Panc1 (cell line): ENCODE measurements around the gene ALPK3. TPM values are rescaled to one million over a fixed set of nuclear protein-coding genes. Genes with fewer than 3 reads are reported as not detected.

Experiments used
- ATAC-seq: fragments of 200-7000 bp; cut with Tn5 transposase; 2 replicates; pipeline ENCODE4 v1.9.1; 2020; ENCODE audit warnings: mild to moderate bottlenecking, moderate library complexity
- Bru-seq: library from RNA; stranded (reverse); fragments of 400-500 nt; gene quantifications from one replicate; lab custom pipeline; 2021; lab: Mats Ljungman, UMichigan
- BruChase-seq, 2 experiments: library from RNA; stranded (reverse); fragments of 400-500 nt; gene quantifications; one replicate each; lab custom pipeline; 2021; lab: Mats Ljungman, UMichigan
- BruUV-seq: library from RNA; stranded (reverse); fragments of 400-500 nt; replicated peaks from 2 replicates; lab custom pipeline; 2021; lab: Mats Ljungman, UMichigan
- CTCF ChIA-PET: fragments of 300-600 bp; sonication (Branson Sonifier 250); formaldehyde crosslinking; loops from one replicate; lab custom pipeline; 2022; ENCODE audit warnings: antibody characterized with exemption; lab: Charles Lee
- POLR2A ChIA-PET: fragments of 300-600 bp; sonication (Branson Sonifier 250); formaldehyde crosslinking; loops from one replicate; lab custom pipeline; 2022; ENCODE audit warnings: antibody characterized with exemption; lab: Charles Lee
- DNase-seq: peaks from one replicate; pipeline ENCODE4 v3.0.0-alpha.2; 2010; ENCODE audit warnings: low read depth, low spot score
- H3K27ac ChIP-seq: 2 replicates; pipeline ENCODE4 v1.5.1; 2011; ENCODE audit warnings: mild to moderate bottlenecking, low read length, inconsistent platforms
- H3K27me3 ChIP-seq: fragments of 200-500 bp; sonication (Bioruptor generic); 2 replicates; pipeline ENCODE4 v1.6.0; 2014; ENCODE audit warnings: low read length, inconsistent platforms; ENCODE audit not compliant: control insufficient read depth, insufficient read depth
- H3K36me3 ChIP-seq: fragments of 200-500 bp; sonication (Bioruptor generic); 2 replicates; pipeline ENCODE4 v1.5.1; 2014; ENCODE audit warnings: inconsistent platforms, mild to moderate bottlenecking, low read length, moderate library complexity; ENCODE audit not compliant: control insufficient read depth, insufficient read depth
- H3K4me1 ChIP-seq: 2 replicates; pipeline ENCODE4 v1.5.1; 2011; ENCODE audit warnings: inconsistent platforms, mild to moderate bottlenecking, low read length, moderate library complexity; ENCODE audit not compliant: control insufficient read depth, insufficient read depth
- H3K4me3 ChIP-seq, 2 experiments: 2 replicates each; pipeline ENCODE4 v1.5.1; 2011 to 2012; ENCODE audit warnings: low read depth in 2 of 2, low read length in 2 of 2, mild to moderate bottlenecking in 2 of 2, inconsistent platforms in 1 of 2, moderate library complexity in 1 of 2
- H3K9me3 ChIP-seq: fragments of 200-500 bp; sonication (Bioruptor generic); 2 replicates; pipeline ENCODE4 v1.5.1; 2014; ENCODE audit warnings: low read depth, mild to moderate bottlenecking, inconsistent platforms, low read length, moderate library complexity; ENCODE audit not compliant: control insufficient read depth, insufficient read depth
- CTCF ChIP-seq: fragments of 450-650 bp; IDR thresholded peaks from 2 replicates; pipeline ENCODE4 v1.5.1; 2017; ENCODE audit warnings: mild to moderate bottlenecking
- POLR2AphosphoS5 ChIP-seq: IDR thresholded peaks from 2 replicates; pipeline ENCODE4 v1.6.1; 2012; ENCODE audit warnings: mild to moderate bottlenecking, low read depth, low read length, moderate library complexity
- REST ChIP-seq, 2 experiments: IDR thresholded peaks; 2 replicates each; pipeline ENCODE4 v1.6.1; 2011 to 2012; ENCODE audit warnings: low read depth in 2 of 2, control low read depth in 1 of 2, low read length in 1 of 2, mild to moderate bottlenecking in 1 of 2, moderate library complexity in 1 of 2; ENCODE audit not compliant: insufficient read depth in 1 of 2
- SIN3A ChIP-seq: IDR thresholded peaks from 2 replicates; pipeline ENCODE4 v1.6.1; 2012; ENCODE audit warnings: low read depth, mild to moderate bottlenecking, low read length, moderate library complexity, borderline replicate concordance; ENCODE audit not compliant: insufficient read depth
- TCF7L2 ChIP-seq: IDR thresholded peaks from 2 replicates; pipeline ENCODE4 v1.6.1; 2011; ENCODE audit warnings: mild to moderate bottlenecking, low read depth, low read length, inconsistent platforms
- in situ Hi-C: cut with HindIII; loops from 2 replicates; pipeline ENCODE4 v1.10.0; 2016; ENCODE audit warnings: low sequenced_read_pairs, low pct_unique_long_range_greater_than_20kb
- intact Hi-C: fragments of 100-400 bp; cut with micrococcal nuclease; formaldehyde crosslinking; loops from one replicate; pipeline ENCODE4 v1.10.0; 2022; ENCODE audit not compliant: unreplicated experiment
- long read RNA-seq: library from polyadenylated mRNA; unstranded; transcript quantifications from one replicate; pipeline ENCODE4 v2.0.0, GENCODE V29; 2021; ENCODE audit not compliant: unreplicated experiment
- polyA plus RNA-seq: library from polyadenylated mRNA; unstranded; fragments of >200 nt; gene quantifications from one replicate; pipeline ENCODE4 v1.2.1, GENCODE V29; 2012; ENCODE audit warnings: missing spikeins; ENCODE audit not compliant: insufficient read length
- total RNA-seq: library from RNA; stranded (reverse); gene quantifications from one replicate; pipeline ENCODE4 v1.2.1, GENCODE V29; 2021; ENCODE audit not compliant: unreplicated experiment

The ALPK3 gene
- total RNA-seq (1.0 TPM), Bru-seq, nascent RNA (percentile 40 among the genes with signal in this experiment), BruChase-seq, experiment 1, labeled RNA remaining after a 2-hour chase (percentile 48 among the genes with signal in this experiment), BruChase-seq, experiment 2, labeled RNA remaining after a 6-hour chase (percentile 50 among the genes with signal in this experiment)
- 0.45 TPM for polyA plus RNA-seq
- long read RNA-seq, partial matches to known transcripts = 0 of 1 reads
- long read RNA-seq, other reads (novel, unspliced or antisense) = 1 of 1 reads

- no peak for DNase-seq
- Histone ChIP-seq H3K36me3 (no peaks in the 10 kb centered on the region), H3K4me3 (no peak within 1 kb of the TSS), H3K27me3 (no peaks in the 10 kb centered on the region), H3K9me3 (no peaks in the 10 kb centered on the region), H3K27ac (no peak within 1 kb of the TSS), H3K4me1 (no peaks in the 10 kb centered on the region)
- in situ Hi-C loops = no loop called here
- intact Hi-C loops = no loop called here
- no peak for ATAC-seq
- no TSS peak for BruUV-seq
- CTCF ChIA-PET = no interaction called here
- POLR2A ChIA-PET = no interaction called here
- TF ChIP-seq CTCF (no peak), REST (IDR thresholded peaks at IDR 0.05; ENCODE audit: insufficient read depth in 1 of 2, low read depth in 2 of 2, low read length in 1 of 2) (no peak), SIN3A (no peak), POLR2AphosphoS5 (no peak), TCF7L2 (no peak)
Observed at GRCh38 chr15:84816694-84817465, at the start of gene ALPK3. Gene ALPK3 (plus strand): TSS chr15:84817356. CDS start chr15:84817453, 97 bp downstream.

- Histone ChIP-seq H3K27ac (no peak overlapping the region), H3K27me3 (no peaks in the 10 kb centered on the region), H3K36me3 (no peaks in the 10 kb centered on the region), H3K4me1 (no peaks in the 10 kb centered on the region), H3K4me3 (no peak overlapping the region), H3K9me3 (no peaks in the 10 kb centered on the region)
- DNase-seq (no peak), ATAC-seq (no peak)
- ChIA-PET POLR2A (interaction anchor here (0.6 kb wide), 1 partner anchor 1924 kb away, joined by 4 read pairs; no protein-coding TSS in a partner anchor), CTCF (no interaction called here)
- in situ Hi-C loops = no loop called here
- TF ChIP-seq CTCF = no peak
- TF ChIP-seq REST (IDR thresholded peaks at IDR 0.05; ENCODE audit: insufficient read depth in 1 of 2, low read depth in 2 of 2, low read length in 1 of 2) = no peak
- no peak for TF ChIP-seq TCF7L2
- TF ChIP-seq SIN3A = no peak
- TF ChIP-seq POLR2AphosphoS5 = no peak
- no TSS peak for BruUV-seq
- intact Hi-C loops = no loop called here
Observed at GRCh38 chr15:84772031-84772430, 45.1 kb upstream of the ALPK3 start.
